Stimulated activated CD4-positive, alpha-beta T cell treated with anti-CD3 and anti-CD28 coated beads, Interleukin-4, amount 100 ng/mL, for 24 hours (primary cell): ENCODE measurements around the gene HSPA5.
"Not testable (repeated sequence)": the region's sequence is repeated elsewhere in the genome, so short reads cannot be mapped to it uniquely, and the experiment has no call there.

Experiments used
- DNase-seq: peaks from one replicate; pipeline ENCODE4 v3.0.0-alpha.2; 2020

Gene HSPA5

DNA sequence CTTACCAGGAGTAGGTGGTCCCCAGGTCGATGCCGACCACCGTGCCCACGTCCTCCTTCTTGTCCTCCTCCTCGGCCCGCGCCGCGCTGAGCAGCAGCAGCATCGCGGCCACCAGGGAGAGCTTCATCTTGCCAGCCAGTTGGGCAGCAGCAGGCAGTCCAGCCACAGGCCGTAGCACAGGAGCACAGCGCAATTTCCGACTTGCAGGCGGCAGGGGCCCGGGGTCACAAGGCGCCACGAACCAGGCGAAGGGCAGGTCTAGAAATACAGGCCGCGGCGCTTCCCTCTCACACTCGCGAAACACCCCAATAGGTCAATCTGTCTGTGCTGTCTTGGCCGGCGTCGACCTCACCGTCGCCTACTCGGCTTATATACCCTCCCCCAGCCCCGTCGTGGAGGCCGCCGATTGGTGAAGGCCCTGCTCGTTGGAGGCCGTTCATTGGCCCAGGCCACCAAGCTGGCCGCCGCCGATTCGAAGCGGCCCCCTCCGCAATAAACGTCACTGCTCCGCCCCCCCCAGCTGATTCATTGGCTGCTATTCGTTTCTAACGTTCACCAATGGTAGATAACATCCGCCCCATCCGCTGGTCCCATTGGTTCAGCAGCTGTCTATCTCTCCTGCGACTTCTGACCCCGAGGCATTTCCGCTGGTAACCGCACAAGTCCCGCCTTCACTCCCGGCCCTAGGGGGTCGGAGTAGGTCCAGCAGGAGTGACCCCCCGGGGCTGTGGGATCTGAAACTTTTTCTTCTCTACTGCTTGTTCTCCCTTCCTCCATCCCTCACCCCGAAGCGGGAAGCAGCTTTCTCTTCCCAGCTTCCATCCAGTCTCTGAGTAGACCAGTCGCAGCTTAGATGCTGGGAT is at the start of gene HSPA5:
Gene HSPA5 (minus strand): TSS at position 344 of the 863 bp plus-strand sequence. CDS start 217 bp downstream, at position 127.
- DNase-seq: peak; percentile 100

DNA sequence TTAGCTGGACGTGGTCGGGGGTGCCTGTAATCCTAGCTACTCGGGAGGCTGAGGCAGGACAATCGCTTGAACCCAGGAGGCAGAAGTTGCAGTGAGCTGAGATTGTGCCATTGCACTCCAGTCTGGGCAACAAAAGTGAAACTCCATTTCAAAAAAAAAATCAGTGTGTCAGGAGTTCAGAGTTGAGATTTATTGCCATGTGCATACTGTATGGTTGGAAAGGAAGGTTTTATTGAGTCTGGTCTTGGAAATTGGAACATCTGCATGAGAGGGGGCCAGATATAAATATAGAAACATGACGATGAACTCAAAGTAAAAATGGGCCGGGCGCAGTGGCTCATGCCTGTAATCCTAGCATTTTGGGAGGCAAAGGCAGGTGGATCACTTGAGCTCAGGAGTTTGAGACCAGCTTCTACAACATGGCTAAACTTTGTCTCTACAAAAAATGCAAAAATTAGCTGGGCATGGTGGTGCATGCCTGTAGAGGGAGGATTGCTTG is 45.8 kb upstream of the HSPA5 start:
- not testable (repeated sequence) for DNase-seq

DNA sequence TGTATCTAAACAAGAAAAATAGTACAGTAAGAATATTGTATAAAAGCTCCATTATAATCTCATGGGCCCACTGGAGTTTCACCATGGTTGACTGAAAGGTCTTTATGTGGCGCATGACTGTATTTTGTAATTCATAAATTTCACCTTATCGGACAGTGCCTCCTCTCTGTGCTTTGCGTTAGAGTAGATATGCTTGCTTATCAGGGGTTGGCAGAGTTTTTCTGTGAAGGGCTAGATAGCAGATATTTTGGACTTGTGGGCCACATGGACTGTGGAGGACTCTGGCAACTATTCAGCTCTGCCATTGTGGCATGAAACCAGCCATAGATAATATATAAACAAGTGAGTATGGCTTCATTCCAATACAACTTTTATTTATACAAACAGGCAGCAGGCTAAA is 43.7 kb upstream of the HSPA5 start:
- no peak for DNase-seq

DNA sequence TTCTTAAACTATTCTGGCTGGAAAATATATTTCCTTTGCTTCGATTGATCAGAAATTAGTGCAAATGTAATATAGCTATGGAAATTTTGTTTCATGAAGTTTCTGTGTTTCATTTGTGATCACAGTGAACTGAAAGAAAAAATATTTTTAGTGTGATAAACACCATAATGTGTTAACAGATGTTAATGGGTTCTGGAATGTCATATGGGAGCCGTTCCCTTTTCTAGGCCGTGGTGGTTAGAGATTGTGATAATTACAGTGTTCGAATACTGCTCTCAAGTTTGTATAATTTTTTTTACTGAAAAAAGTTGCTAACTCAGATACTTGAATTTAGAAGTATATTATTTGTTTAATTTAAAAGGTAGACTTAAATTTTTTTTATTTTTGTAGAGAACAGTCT is 39.8 kb upstream of the HSPA5 start:
- no peak for DNase-seq

DNA sequence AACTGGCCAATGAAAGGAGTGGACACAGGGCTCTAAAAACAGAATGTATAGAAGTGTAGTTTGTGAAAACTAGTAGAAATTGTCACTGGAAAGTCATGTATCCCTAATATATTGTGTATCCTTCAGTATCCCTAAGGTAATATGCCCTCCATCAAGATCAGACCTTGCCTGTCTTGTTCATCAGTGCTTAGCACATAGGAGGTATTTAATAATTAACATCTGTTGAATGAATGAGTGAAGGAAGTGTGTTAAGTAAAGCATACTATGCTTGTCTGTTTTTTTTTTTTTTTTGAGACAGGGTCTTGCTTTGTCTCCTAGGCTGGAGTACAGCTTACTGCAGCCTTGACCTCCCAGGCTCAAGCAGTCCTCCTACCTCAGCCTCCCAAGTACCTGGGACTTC is 36.3 kb upstream of the HSPA5 start:
- no peak for DNase-seq

DNA sequence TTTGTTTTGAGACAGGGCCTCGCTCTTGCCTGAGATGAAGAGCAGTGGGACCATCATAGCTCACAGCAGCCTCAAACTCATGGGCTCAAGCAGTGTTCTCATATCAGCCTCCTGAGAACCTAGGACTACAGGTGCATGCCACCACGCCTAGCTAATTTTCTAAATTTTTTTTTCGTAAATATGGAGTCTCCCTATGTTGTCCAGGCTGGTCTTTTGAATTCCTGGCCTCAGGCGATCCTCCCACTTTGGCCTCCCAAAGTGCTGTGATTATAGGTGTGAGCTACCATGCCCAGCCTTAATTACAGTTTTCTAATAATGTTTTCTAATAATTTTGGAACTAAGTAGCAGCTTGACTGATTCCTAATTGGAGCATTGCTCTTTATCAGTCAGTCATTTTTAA is 35.6 kb upstream of the HSPA5 start:
- DNase-seq: no peak

DNA sequence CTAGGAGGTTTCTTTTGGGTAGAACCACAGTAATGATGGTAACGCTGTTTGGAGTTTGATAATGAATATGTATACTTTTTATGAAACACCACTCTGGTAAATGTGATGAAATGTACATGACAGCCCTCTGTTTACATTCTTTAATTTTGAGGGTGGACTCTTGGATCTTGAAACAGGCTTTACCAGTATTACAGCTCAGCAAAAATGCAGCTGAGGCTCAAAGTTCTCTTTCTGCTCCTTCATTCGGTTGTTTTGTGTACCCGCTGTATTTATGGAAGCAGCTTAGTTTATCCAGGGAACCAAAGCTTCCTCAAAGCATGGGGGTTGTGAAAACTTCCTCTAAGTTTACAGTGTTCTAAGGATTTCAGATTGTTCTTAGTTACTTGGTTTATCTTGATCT is 31.6 kb upstream of the HSPA5 start:
- DNase-seq: no peak

DNA sequence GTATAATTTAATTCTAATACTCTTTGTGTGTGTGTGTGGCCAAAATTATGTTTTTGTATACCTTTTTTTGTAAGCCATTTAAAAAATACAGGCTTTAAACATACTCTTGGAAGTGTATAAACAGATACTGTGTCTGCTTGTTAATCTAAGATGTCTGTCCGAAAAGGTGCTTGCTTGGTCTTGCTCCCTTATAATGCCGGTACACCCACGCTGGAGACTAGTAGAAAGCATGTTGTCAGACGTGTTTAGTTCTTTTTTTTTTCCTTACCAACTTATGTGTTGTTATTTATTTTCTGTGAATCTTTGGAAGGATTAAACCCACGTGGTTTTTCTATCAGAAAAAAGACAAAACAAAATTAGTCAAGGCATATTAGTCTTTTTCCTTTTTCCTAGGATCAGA is 29.9 kb upstream of the HSPA5 start:
- no peak for DNase-seq

DNA sequence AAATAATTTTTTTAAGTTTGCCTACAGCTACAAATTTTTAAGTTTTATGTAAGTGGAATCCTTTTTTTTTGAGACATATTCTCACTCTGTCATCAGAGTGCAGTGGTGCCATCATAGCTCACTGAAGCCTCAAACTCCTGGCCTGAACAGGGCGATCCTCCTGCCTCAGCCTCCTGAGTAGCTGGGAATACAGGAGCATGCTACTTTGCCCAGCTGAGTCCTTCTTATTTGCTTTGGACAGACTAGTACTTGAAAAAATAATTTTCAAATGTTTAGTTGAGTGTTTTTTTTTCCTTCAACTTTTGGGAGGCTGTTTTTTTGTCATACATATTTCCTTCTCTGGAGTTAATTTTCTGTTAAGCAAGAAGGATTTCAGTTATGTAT is 27.9 kb upstream of the HSPA5 start:
- DNase-seq: no peak

DNA sequence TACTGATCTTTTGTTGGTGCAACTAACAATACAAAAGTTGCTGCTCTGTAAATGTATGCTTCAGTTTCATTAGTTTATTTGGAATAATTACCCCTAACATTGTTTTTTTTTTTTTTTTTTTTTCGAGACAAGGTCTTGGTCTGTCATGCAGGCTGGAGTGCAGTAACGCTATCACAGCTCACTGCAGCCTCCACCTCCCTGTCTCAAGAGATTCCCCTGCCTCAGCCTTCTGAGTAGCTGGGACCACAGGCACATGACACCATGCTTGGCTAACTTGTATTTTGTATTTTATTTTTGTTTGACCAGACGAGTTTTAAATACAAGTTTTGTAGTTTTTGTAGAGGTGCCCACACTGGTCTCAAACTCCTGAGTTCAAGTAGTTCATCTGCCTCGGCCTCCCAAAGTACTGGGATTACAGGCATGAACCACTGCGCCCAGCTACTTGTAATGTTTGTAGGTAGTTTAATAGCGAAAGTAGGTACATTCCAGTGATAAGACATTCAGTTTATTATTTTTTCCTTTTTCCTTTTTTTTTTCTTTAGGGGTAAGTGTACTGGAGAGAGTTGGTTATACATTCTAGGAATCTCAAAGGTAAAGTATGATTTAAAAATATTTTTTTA is 27.4 kb upstream of the HSPA5 start:
- no peak for DNase-seq

DNA sequence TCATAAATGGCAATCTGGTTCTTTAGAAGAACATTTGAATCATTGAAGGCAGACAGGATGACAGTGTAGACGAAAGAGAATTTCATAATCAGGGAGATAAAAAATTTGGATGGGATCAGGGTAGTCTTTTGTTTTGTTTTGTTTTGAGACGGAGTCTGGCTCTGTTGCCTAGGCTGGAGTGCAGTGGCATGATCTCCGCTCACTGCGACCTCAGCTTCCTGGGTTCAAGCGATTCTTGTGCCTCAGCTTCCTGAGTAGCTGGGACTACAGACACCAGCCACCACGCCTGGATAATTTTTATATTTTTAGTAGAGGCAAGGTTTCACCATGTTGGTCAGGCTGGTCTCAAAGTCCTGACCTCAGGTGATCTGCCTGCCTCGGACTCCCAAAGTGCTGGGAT is 22.9 kb upstream of the HSPA5 start:
- not testable (repeated sequence) for DNase-seq

DNA sequence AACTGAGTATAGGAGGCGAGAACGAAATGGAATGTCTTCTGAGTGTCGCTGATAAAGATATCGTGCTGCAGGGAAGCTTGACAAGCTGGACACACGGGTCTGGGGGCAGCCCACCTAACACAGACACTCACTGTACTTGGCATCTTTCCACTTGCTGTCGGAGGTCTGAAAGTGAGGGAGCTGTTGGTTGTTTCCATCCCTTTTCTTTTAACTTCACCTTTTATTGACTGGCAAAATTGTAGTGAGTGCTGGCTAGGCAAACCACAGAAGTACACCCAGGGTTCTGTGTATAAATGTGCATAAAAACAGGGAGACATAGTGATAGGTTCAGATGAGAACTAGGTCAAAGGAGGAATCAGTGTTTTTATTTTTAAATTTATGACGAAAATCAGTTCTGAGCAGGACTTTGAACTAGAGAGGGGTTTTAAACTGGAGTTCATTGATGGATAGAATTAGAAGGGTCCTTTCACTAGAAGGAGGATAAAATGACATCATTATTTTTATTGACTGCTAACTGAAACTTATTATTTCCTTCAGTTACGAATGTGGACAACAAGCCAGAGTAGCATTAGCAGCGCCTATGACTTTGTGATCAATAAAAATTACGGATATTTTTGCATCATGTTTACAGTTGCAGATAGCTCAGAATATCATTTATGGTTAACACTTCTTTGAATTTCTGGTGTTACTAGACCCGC is 21.3 kb upstream of the HSPA5 start:
- no peak for DNase-seq

DNA sequence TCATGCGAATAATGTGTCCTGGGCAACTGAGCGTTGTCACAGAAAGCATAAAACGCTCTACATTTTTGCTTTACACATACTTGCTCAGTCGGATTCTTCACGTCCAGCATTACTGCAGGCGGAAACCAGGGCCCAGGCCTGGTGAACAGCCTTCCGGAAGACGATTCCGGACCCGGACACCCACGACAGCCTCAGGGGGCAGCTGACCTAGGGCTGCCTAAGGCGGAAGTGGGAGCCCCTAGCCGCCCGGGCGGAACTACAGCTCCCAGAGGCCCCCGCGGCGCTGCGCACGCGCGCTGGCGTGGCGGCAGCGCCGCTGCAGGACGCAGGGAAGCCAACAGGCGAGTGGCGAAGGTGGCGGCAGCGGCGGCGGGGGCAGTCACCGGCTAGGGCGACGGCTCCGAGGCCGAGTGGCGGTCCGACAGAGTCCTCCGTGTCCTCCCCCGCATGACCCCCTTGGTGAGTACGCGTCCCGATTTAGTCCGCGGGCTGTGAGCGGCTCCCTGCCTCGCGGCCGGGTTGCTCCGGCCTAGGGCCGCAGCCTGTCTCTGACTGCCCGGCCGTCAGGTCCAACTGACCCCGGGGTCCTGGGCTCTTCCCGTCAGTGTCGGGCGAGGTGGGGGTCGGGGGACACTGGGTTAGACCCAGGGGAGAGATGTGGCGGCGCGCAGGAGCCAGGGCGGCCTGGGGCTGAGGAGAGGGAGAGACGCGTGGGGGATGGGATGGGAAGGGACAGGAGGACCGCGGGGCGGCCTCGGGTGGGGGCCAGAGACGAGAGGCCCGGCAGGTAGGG is 20.6 kb upstream of the HSPA5 start, which contains the start of gene GAPVD1:
Gene GAPVD1 (plus strand): TSS at position 326 of the 793 bp plus-strand sequence. CDS start 37,096 bp downstream, outside the sequence.
- peak; percentile 88 for DNase-seq

DNA sequence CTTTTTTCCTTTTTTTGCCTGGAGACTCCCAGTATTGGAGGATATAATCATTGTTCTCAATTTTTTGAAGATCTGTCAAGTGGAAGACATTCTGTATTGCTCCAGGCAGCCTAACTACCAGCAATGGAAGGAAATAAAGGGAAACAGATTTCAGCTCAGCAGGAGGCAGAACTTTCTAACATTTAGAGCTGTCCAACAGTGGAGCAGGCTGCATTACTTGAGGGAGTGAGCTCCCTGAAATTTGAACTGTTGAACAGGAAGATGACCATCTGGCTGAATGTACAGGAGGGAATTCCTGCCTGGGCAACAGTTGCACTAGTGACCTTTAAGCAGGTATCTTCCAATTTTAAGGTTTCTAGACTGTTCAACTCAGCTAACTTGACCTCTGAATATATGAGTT is 19.4 kb upstream of the HSPA5 start:
- DNase-seq: no peak

DNA sequence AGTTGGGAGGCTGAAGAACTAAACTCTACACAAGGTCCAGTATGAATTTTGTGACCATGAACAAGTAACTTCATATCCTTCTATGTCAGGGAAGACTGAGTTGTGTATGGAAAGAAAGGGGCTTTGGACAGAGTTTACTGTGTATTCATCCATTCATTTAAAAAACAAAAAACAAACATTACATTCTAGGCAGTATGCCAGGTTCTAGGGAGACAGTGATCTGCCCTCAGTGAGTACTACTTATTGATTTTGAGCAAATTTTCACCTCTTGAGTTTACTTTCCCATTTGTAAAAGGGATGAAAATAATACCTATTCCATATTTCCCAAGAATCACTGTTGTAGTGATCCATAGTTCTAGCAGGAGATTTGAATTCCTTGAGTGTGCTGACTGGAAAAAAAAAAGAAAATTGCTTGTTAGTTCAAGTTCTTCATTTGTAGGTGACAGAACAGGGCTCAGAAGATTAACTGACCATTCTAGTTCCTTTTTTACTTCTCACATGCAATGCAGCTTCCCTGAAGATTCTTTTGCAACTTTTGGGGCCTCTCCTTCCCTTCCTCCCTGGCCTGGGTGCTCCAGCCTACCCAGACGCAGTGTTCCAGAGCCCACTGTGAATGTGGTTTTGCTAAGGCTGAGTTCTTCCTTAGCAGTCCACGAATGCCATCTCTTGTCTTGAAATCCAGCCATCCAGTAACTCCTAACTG is 17.8 kb upstream of the HSPA5 start:
- DNase-seq: no peak

DNA sequence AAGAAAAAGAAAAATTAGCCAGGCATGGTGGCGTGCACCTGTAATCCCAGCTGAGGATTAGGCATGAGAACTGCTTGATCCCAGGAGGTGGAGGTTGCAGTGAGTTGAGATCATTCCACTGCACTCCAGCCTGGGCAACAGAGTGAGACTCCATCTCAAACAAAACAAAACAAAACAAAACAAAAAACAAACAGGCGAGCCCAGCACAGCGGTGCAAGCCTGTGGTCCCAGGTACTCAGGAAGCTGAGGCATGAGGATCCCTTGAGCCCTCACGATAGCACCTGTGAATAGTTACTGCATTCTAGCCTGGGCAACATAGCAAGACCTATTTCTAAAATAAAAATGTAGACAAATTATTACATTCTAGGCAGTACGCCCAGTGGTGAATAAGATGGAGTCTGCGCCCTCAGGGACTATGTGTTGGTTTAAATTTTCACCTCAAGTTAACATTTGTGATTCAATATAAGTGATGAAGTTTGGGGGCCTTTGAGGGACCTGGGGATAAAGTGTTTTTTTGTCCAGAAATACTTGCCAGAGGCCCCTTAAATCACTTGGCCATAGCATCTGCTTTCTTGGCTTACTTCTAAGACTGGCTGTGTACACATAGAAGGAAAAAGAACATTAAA is 17.1 kb upstream of the HSPA5 start:
- no peak for DNase-seq

DNA sequence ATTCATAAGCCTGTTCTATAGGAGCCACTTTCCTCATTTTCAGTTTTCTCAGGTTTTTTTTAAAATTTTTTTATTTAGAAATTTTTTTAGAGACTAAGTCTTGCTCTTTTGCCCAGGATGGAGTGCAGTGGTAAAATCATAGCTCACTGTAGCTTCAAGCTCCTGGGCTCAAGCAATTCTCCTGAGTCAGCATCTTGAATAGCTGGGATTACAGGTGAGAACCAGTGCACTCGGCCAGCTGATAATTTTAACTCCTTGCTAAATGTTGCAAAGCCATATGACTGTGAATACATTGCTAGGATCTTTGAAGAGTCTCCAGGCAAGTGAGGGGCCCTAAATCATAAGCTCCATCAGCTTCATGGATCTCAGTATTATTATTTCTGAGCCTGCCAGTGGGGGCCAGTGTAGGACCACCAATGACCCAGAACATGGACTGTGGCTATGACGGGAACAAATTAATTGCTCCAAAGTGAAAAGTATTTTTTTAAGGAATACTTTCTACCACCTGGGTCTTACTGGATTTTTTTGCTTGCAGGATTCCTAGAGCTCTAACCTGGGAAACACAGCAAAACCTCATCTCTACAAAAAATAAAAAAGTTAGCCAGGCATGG is 14.7 kb upstream of the HSPA5 start:
- DNase-seq: no peak

DNA sequence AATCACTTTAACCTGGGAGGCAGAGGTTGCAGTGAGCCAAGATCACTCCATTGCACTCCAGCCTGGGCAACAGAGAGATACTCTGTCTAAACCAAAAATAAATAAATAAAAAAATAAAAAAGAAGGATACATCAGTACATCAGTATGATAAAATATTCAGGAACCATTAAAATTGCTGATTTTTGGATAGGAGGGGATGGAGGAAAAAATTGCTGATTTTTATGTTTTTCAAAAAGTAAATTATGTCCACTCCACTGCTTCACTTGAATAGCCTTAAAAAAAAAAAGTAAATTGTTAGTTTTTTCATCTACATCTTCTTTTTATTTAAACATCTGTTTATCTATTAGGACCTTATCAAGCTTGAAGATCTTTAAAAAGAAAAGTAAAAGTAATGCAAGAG is 13.1 kb upstream of the HSPA5 start:
- DNase-seq: no peak

DNA sequence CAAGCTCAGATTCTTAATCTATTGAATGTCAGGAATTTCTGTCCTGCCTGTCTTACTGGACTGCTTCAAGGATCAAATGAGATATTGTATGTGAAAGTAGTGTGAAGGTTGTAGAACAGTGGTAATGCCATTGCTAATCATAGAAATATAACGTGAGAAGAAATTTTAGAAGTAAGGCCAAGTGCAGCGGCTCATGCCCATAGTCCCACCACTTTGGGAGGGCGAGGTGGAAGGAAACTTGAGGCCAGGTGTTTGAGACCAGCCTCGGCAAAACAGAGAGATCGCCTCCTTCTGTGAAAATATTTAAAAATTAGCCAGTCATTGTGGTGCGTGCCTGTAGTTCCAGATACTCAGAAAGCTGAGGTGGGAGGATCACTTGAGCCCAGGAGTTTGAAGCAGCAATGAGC is 5.1 kb upstream of the HSPA5 start:
- no peak for DNase-seq

DNA sequence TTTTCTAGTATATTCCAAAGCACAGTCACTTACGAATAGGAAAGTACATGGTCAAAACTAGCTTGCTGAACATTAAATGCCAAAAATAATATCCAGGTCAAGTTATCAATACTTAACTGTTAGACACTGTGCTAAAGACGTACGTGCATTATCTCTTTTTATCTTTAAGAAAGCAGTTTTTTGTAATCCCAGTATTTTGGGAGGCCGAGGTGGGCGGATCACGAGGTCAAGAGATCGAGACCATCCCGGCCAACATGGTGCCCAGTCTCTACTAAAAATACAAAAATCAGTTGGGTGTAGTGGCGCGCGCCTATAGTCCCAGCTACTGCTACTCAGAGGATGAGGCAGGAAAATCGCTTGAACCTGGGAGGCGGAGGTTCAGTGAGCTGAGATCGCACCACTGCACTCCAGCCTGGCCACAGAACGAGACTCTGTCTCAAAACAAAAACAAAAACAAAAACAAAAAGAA is 2.7 kb upstream of the HSPA5 start:
- DNase-seq: no peak
